OCI-LY1 (cell line): Measurements from ENCODE around the gene EML1.

Source experiments
- H2AFZ ChIP-seq: fragments of 200-600 bp; sonication (generic), shearing (Covaris generic); 2 replicates; pipeline ENCODE4 v1.6.0; 2014; ENCODE audit warnings: antibody characterized with exemption, mild to moderate bottlenecking, low read length
- H3F3A ChIP-seq: fragments of 200-600 bp; sonication (generic), shearing (Covaris generic); 2 replicates; pipeline ENCODE4 v1.6.0; 2014; ENCODE audit warnings: mild to moderate bottlenecking, antibody characterized with exemption, low read length, moderate library complexity; ENCODE audit not compliant: insufficient read depth
- H3K27ac ChIP-seq: fragments of 200-600 bp; sonication (generic); 2 replicates; pipeline ENCODE4 v1.5.1; 2014; ENCODE audit warnings: low read length, mixed run types, mild to moderate bottlenecking, low read depth; ENCODE audit not compliant: poor library complexity, severe bottlenecking
- H3K27me3 ChIP-seq: fragments of 200-600 bp; sonication (generic); 2 replicates; pipeline ENCODE4 v1.6.0; 2014; ENCODE audit warnings: antibody characterized with exemption, mild to moderate bottlenecking, low read length, moderate library complexity; ENCODE audit not compliant: insufficient read depth
- H3K36me3 ChIP-seq: fragments of 200-600 bp; sonication (generic); 2 replicates; pipeline ENCODE4 v1.6.1; 2014; ENCODE audit warnings: mild to moderate bottlenecking, antibody characterized with exemption, low read length, moderate library complexity, mixed read lengths; ENCODE audit not compliant: insufficient read depth
- H3K4me1 ChIP-seq: fragments of 200-600 bp; sonication (generic); 2 replicates; pipeline ENCODE4 v1.5.1; 2014; ENCODE audit warnings: mild to moderate bottlenecking, low read length, moderate library complexity; ENCODE audit not compliant: insufficient read depth, severe bottlenecking
- H3K4me2 ChIP-seq: fragments of 200-600 bp; sonication (generic), shearing (Covaris generic); 2 replicates; pipeline ENCODE4 v1.6.1; 2014; ENCODE audit warnings: low read length
- H3K4me3 ChIP-seq: fragments of 200-600 bp; sonication (generic); 2 replicates; pipeline ENCODE4 v1.5.1; 2014; ENCODE audit warnings: low read length, low read depth, mild to moderate bottlenecking, mixed read lengths; ENCODE audit not compliant: poor library complexity, severe bottlenecking
- H3K79me2 ChIP-seq: fragments of 200-600 bp; shearing (Covaris generic); 2 replicates; pipeline ENCODE4 v1.6.1; 2016; ENCODE audit warnings: mixed run types, low read length, mixed read lengths; ENCODE audit not compliant: insufficient read depth
- H3K9ac ChIP-seq: fragments of 200-600 bp; sonication (generic), shearing (Covaris generic); 2 replicates; pipeline ENCODE4 v1.6.1; 2014; ENCODE audit warnings: mild to moderate bottlenecking, low read length, mixed read lengths
- H3K9me2 ChIP-seq: fragments of 200-600 bp; sonication (generic), shearing (Covaris generic); 2 replicates; pipeline ENCODE4 v1.6.1; 2014; ENCODE audit warnings: low read depth, mild to moderate bottlenecking, low read length, mixed read lengths
- H3K9me3 ChIP-seq: fragments of 200-600 bp; shearing (Covaris generic); 2 replicates; pipeline ENCODE4 v1.6.1; 2014; ENCODE audit warnings: low read length, mixed read lengths
- H4K20me1 ChIP-seq: fragments of 200-600 bp; sonication (generic), shearing (Covaris generic); 2 replicates; pipeline ENCODE4 v1.6.0; 2016; ENCODE audit warnings: mild to moderate bottlenecking, low read length; ENCODE audit not compliant: insufficient read depth
- EZH2 ChIP-seq: fragments of 200-600 bp; sonication (generic), shearing (Covaris generic); IDR thresholded peaks from 2 replicates; pipeline ENCODE4 v1.8.0; 2017; ENCODE audit warnings: borderline replicate concordance, mixed run types, mild to moderate bottlenecking, antibody characterized with exemption, low read length, moderate library complexity, mixed read lengths
- TF ChIP-seq, protein P1 (sequence below): fragments of 200-600 bp; sonication (generic), shearing (Covaris generic); IDR thresholded peaks from 2 replicates; pipeline ENCODE4 v1.5.1; 2017; ENCODE audit warnings: mild to moderate bottlenecking, antibody characterized with exemption, low read length, moderate library complexity, mixed read lengths

The EML1 gene

DNA sequence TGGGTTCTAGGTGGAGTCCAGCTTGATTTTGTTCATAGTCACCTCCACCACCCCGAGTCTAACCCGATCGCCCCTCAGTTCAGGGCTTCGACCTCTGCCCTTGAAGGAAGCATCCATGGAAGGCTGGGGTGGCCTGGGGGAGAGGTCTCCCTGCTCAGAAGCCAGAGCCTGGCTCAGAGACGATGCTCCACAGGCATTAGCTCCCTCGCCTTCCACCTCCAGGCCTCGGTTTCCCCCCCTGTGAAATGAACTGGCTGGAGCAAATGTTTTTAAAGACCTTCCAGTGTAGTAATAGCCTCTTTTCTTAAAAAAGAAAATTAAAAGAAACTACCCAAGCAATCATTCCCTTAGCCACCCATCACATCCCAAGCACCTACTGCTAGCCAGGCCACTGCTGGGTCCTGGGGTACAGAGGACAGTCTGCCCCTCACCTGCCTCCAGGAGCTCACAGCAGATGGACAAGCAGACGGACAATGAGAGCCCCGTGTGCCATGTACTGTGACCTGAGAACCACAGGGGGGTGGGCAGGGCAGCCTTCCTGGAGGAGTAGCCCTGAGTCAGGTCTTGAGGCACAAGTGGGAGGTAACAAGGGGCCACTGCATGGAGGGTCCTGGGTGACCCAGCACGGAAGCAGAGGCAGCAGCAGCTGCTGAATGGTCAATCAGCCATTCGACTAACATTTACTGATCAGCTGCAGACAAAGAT lies 42.3 kb upstream of the EML1 start:
- Histone ChIP-seq H3K27me3 (peaks cover 9% of the 10 kb centered on the region), H3K9ac (no peak overlapping the region), H3K79me2 (no peaks in the 10 kb centered on the region), H3K36me3 (no peaks in the 10 kb centered on the region), H3F3A (no peaks in the 10 kb centered on the region), H3K4me2 (no peak overlapping the region), H3K9me2 (no peaks in the 10 kb centered on the region), H3K27ac (no peak overlapping the region), H3K9me3 (no peaks in the 10 kb centered on the region), H2AFZ (no peak overlapping the region), H3K4me1 (no peaks in the 10 kb centered on the region), H3K4me3 (no peak overlapping the region), H4K20me1 (no peaks in the 10 kb centered on the region)
- TF ChIP-seq, protein P1, sequence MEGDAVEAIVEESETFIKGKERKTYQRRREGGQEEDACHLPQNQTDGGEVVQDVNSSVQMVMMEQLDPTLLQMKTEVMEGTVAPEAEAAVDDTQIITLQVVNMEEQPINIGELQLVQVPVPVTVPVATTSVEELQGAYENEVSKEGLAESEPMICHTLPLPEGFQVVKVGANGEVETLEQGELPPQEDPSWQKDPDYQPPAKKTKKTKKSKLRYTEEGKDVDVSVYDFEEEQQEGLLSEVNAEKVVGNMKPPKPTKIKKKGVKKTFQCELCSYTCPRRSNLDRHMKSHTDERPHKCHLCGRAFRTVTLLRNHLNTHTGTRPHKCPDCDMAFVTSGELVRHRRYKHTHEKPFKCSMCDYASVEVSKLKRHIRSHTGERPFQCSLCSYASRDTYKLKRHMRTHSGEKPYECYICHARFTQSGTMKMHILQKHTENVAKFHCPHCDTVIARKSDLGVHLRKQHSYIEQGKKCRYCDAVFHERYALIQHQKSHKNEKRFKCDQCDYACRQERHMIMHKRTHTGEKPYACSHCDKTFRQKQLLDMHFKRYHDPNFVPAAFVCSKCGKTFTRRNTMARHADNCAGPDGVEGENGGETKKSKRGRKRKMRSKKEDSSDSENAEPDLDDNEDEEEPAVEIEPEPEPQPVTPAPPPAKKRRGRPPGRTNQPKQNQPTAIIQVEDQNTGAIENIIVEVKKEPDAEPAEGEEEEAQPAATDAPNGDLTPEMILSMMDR, result no peak
- TF ChIP-seq EZH2, result no peak

DNA sequence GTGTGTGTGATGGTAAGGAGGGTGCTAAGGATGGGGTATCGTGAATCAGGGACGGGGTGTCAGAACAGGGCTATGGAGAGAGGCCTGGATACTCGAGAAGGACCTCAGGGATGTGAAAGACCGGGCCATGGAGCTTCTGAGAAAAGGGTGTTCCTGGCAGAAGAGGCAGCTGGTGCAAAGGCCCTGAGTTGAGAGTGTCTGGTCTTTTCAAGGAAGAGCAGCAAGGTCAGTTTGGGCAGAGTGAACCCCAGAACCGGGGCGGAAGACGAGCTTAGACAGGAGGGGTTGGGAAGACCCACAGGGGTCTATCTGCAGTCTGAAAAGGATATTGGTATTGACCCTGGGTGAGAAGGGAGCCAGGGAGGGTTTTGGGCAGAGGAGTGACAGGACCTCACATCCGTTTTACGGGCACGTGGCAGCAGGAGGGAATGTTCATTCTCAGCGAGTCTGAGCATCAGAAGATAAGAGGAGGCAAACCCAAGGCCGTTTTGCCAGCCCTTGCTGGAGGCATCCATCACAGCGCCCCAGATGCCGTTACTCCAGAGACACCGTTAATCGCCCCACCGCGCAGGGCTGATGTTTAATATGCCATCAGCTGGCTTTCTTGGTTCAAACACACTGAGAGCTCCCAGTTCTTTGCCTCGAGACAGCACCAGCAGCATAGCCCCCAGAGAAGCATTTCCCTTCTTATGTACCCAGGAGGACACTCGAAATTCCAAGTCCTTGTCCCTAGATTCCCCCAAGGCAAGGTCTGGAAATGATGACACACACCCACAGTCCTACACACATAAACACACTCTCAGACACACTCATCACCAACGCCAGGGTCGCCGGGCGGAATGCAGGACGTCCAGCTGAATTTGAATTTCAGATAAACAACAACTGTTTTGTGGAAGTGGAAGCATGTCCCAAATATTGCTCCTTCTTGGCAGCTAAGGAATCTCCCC lies 41.4 kb upstream of the EML1 start:
- Histone ChIP-seq H3K4me1 (no peaks in the 10 kb centered on the region), H3K4me3 (no peak overlapping the region), H3K79me2 (no peaks in the 10 kb centered on the region), H3K4me2 (no peak overlapping the region), H3F3A (no peaks in the 10 kb centered on the region), H2AFZ (no peak overlapping the region), H3K9me3 (no peaks in the 10 kb centered on the region), H3K9ac (no peak overlapping the region), H4K20me1 (no peaks in the 10 kb centered on the region), H3K36me3 (no peaks in the 10 kb centered on the region), H3K27ac (no peak overlapping the region), H3K9me2 (no peaks in the 10 kb centered on the region), H3K27me3 (peaks cover 9% of the 10 kb centered on the region)
- TF ChIP-seq, protein P1, result no peak
- TF ChIP-seq EZH2, result no peak

DNA sequence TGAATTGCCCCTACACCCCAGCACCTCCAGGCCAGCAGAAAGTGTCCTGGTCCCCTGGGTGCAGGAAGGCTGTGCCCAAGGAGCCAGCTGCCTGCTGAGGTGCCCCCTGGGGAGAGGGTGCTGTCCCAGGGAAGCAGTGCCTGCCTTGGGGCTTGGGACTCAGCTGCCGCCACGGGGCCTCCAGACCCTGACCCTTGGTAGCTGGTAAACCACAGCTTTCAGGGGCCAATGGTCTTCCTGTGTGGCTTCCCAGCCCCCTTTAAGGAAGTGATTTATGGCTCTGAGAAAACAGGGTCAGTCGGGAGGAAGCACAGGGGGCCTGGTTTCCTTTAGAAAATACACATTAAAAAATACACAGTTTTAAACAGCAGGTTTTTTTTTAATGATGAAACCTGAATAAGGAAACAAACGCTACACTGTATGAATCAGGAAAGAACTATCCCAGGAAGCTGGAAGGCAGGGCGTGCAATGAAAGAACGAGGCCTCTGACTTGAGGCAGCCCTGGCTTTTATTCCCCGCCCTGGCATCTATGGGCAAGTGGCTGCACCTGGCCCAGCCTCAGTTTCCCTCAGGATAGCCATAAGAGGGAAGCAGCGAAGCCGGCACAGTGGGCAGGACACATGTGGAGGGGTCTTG lies 40.6 kb upstream of the EML1 start:
- Histone ChIP-seq H3K27ac (no peak overlapping the region), H3K79me2 (no peaks in the 10 kb centered on the region), H3K4me3 (no peak overlapping the region), H3K4me1 (no peaks in the 10 kb centered on the region), H3K4me2 (no peak overlapping the region), H3K36me3 (no peaks in the 10 kb centered on the region), H3K9ac (no peak overlapping the region), H2AFZ (no peak overlapping the region), H3K27me3 (peaks cover 9% of the 10 kb centered on the region), H4K20me1 (no peaks in the 10 kb centered on the region), H3F3A (no peaks in the 10 kb centered on the region), H3K9me2 (no peaks in the 10 kb centered on the region), H3K9me3 (no peaks in the 10 kb centered on the region)
- TF ChIP-seq, protein P1, result no peak
- TF ChIP-seq EZH2, result no peak
